ENCODE measurements around the gene TMEM119.
"Not testable (repeated sequence)": the region's sequence is repeated elsewhere in the genome, so short reads cannot be mapped to it uniquely, and the experiment has no call there.

Gene TMEM119

GRCh38 chr12:108575199-108575912 is 22.5 kb downstream of the TMEM119 start:
- no peak for TF ChIP-seq CTCF (IDR thresholded peaks at IDR 0.05; ENCODE audit: control extremely low read depth, extremely low read depth, low read depth, missing control alignments)
- DNase-seq (ENCODE audit: extremely low spot score) = no peak
- POLR2A ChIA-PET = no interaction called here
- CTCF ChIA-PET = interaction anchor here (1.2 to 22.9 kb wide), 5 partner anchors 9 to 57 kb away, joined by 3 to 543 read pairs (median 4); partner anchors contain the start of gene ISCU

GRCh38 chr12:108574276-108574675 is 23.6 kb downstream of the TMEM119 start:
- CTCF ChIA-PET = interaction anchor here (1.6 to 22.9 kb wide), 2 partner anchors 13 to 41 kb away, joined by 4 to 543 read pairs; partner anchors contain the start of gene SART3
- POLR2A ChIA-PET; DNase-seq (ENCODE audit: extremely low spot score): not testable (repeated sequence)

- CTCF ChIA-PET = interaction anchor here (0.6 to 22.9 kb wide), 11 partner anchors 9 to 377 kb away, joined by 3 to 543 read pairs (median 6); partner anchors contain the start of genes ISCU and SART3
- POLR2A ChIA-PET = interaction anchor here (1.0 to 3.2 kb wide), 2 partner anchors 10 to 44 kb away, joined by 4 to 16 read pairs; no protein-coding TSS in a partner anchor
- DNase-seq (ENCODE audit: extremely low spot score) = no peak
- no peak for TF ChIP-seq CTCF (IDR thresholded peaks at IDR 0.05; ENCODE audit: control extremely low read depth, extremely low read depth, low read depth, missing control alignments)
Measured at GRCh38 chr12:108573317-108573716, 24.6 kb downstream of the TMEM119 start.

- CTCF ChIA-PET = interaction anchor here (0.8 to 22.9 kb wide), 15 partner anchors 8 to 379 kb away, joined by 3 to 543 read pairs (median 4); partner anchors contain the start of genes ISCU and SART3
- no peak for TF ChIP-seq CTCF (IDR thresholded peaks at IDR 0.05; ENCODE audit: control extremely low read depth, extremely low read depth, low read depth, missing control alignments)
- POLR2A ChIA-PET = interaction anchor here (3.2 kb wide), 1 partner anchor 45 kb away, joined by 16 read pairs; no protein-coding TSS in a partner anchor
- DNase-seq (ENCODE audit: extremely low spot score) = no peak
Measured at GRCh38 chr12:108572166-108572790, 25.6 kb downstream of the TMEM119 start.

GRCh38 chr12:108571609-108572165 is 26.2 kb downstream of the TMEM119 start:
- CTCF ChIA-PET = interaction anchor here (0.9 to 22.9 kb wide), 13 partner anchors 7 to 379 kb away, joined by 3 to 543 read pairs (median 4); partner anchors contain the start of gene SELPLG
- POLR2A ChIA-PET = interaction anchor here (3.2 kb wide), 1 partner anchor 46 kb away, joined by 16 read pairs; no protein-coding TSS in a partner anchor
- DNase-seq (ENCODE audit: extremely low spot score) = no peak
- no peak for TF ChIP-seq CTCF (IDR thresholded peaks at IDR 0.05; ENCODE audit: control extremely low read depth, extremely low read depth, low read depth, missing control alignments)

- POLR2A ChIA-PET = interaction anchor here (3.2 kb wide), 1 partner anchor 46 kb away, joined by 16 read pairs; no protein-coding TSS in a partner anchor
- CTCF ChIA-PET = interaction anchor here (1.0 to 22.9 kb wide), 11 partner anchors 9 to 233 kb away, joined by 3 to 543 read pairs (median 3); partner anchors contain the start of gene SELPLG
- TF ChIP-seq CTCF (IDR thresholded peaks at IDR 0.05; ENCODE audit: control extremely low read depth, extremely low read depth, low read depth, missing control alignments) = peak; percentile 40
- DNase-seq (ENCODE audit: extremely low spot score) = no peak
Measured at GRCh38 chr12:108570743-108571608, 26.9 kb downstream of the TMEM119 start.
